A673 (cell line): ENCODE measurements around the gene RC3H2. TPM values are rescaled to one million over a fixed set of nuclear protein-coding genes. Genes with fewer than 3 reads are reported as not detected.

Experiments
- BruUV-seq: library from RNA; stranded (reverse); fragments of 400-500 nt; replicated peaks from 2 replicates; lab custom pipeline; 2021; lab: Mats Ljungman, UMichigan
- CTCF ChIA-PET: fragments of 300-600 bp; sonication (Branson Sonifier 250); formaldehyde crosslinking; loops from one replicate; lab custom pipeline; 2022; ENCODE audit warnings: antibody characterized with exemption; lab: Charles Lee
- POLR2A ChIA-PET: fragments of 300-600 bp; sonication (Branson Sonifier 250); formaldehyde crosslinking; loops from one replicate; lab custom pipeline; 2022; ENCODE audit warnings: antibody characterized with exemption; ENCODE audit not compliant: low non-redundant PET; lab: Charles Lee
- DNase-seq: peaks from one replicate; pipeline ENCODE4 v3.0.0-alpha.2; 2015; ENCODE audit warnings: low spot score
- H3K27ac ChIP-seq: fragments of 200-600 bp; sonication (generic); 2 replicates; pipeline ENCODE4 v1.5.1; 2016; ENCODE audit warnings: mixed run types, low read depth, mild to moderate bottlenecking, mixed read lengths, antibody characterized with exemption, low read length; ENCODE audit not compliant: poor library complexity, severe bottlenecking
- H3K27me3 ChIP-seq: fragments of 200-600 bp; sonication (generic); replicated peaks from 2 replicates; pipeline ENCODE4 v1.6.1; 2017; ENCODE audit warnings: mixed run types, low read depth, mild to moderate bottlenecking, mixed read lengths, antibody characterized with exemption, low read length; ENCODE audit not compliant: insufficient read depth, poor library complexity
- H3K36me3 ChIP-seq: fragments of 200-600 bp; sonication (generic); 2 replicates; pipeline ENCODE4 v1.6.1; 2016; ENCODE audit warnings: mixed run types, mild to moderate bottlenecking, mixed read lengths, antibody characterized with exemption, low read length; ENCODE audit not compliant: insufficient read depth, poor library complexity, severe bottlenecking
- H3K4me1 ChIP-seq: fragments of 200-600 bp; sonication (generic); 2 replicates; pipeline ENCODE4 v1.6.1; 2017; ENCODE audit warnings: mixed run types, mild to moderate bottlenecking, mixed read lengths, antibody characterized with exemption, low read length; ENCODE audit not compliant: insufficient read depth, poor library complexity, severe bottlenecking
- H3K4me3 ChIP-seq: fragments of 200-600 bp; sonication (generic); 2 replicates; pipeline ENCODE4 v1.5.1; 2016; ENCODE audit warnings: low read depth, mixed run types, mild to moderate bottlenecking, mixed read lengths, low read length; ENCODE audit not compliant: poor library complexity, severe bottlenecking
- H3K9me3 ChIP-seq: fragments of 200-600 bp; sonication (generic); 2 replicates; pipeline ENCODE4 v1.6.1; 2016; ENCODE audit warnings: mixed run types, low read depth, mild to moderate bottlenecking, mixed read lengths, antibody characterized with exemption, low read length; ENCODE audit not compliant: poor library complexity, severe bottlenecking
- EZH2 ChIP-seq: fragments of 200-600 bp; sonication (generic); IDR thresholded peaks from 2 replicates; pipeline ENCODE4 v1.6.1; 2017; ENCODE audit warnings: borderline replicate concordance, low read depth, mild to moderate bottlenecking, mixed read lengths, antibody characterized with exemption, low read length; ENCODE audit not compliant: poor library complexity, severe bottlenecking
- intact Hi-C: fragments of 100-400 bp; cut with micrococcal nuclease; formaldehyde crosslinking; loops from one replicate; pipeline ENCODE4 v1.10.0; 2022; ENCODE audit not compliant: unreplicated experiment
- total RNA-seq: library from RNA; stranded (reverse); gene quantifications from 2 replicates; pipeline ENCODE4 v1.2.3, GENCODE V29; 2021
- TF ChIP-seq, protein P1 (sequence below): fragments of 300-800, 200-600 bp; sonication (generic); conservative IDR thresholded peaks from 2 replicates; pipeline ENCODE4 v1.5.1; 2017; ENCODE audit warnings: low read depth, mild to moderate bottlenecking, antibody characterized with exemption, low read length, moderate library complexity, mixed read lengths

Gene RC3H2
- total RNA-seq, 1 experiment from 2014 or later: 71.1 TPM

DNA sequence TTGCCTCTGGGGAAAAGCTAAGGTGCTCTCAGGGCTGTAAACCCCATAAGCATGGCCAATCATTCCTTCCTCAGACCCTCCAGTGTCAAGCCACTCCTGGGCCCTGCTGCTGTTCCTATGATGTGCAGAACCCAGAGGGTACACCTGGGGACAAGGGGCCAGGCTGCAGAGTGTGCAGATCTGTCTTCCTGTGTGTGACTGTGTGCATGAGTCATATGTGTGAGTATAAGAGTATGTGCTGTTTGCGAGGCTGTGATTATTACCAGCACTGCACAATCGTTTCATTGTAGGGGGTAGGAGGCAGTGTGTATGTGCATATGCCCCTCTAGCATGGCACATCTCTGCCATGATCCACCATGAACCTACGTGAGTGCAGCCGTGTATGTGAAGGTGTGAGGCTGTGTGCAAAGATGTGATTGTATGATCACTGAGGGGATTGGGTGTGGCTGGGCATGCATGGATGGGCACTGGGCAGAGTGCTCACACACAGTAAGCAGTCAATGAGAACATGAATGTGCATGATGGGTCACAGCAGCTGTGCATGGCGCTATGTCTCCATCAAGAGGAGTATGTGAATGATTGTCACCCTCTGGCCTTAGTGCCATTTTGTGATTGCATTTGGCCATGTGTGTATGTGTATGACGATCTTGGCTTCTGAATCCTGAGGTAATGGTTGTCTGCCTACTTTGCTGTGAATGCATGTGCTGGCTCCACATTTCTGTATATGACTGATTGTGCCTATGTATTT lies 107.7 kb downstream of the RC3H2 start:
- no peak for DNase-seq
- no peak overlapping the region for H3K27ac ChIP-seq
- ChIA-PET CTCF (no interaction called here), POLR2A (no interaction called here)
- no peaks in the 10 kb centered on the region for H3K4me1 ChIP-seq
- BruUV-seq: no TSS peak
- TF ChIP-seq EZH2: no peak
- TF ChIP-seq, protein P1, sequence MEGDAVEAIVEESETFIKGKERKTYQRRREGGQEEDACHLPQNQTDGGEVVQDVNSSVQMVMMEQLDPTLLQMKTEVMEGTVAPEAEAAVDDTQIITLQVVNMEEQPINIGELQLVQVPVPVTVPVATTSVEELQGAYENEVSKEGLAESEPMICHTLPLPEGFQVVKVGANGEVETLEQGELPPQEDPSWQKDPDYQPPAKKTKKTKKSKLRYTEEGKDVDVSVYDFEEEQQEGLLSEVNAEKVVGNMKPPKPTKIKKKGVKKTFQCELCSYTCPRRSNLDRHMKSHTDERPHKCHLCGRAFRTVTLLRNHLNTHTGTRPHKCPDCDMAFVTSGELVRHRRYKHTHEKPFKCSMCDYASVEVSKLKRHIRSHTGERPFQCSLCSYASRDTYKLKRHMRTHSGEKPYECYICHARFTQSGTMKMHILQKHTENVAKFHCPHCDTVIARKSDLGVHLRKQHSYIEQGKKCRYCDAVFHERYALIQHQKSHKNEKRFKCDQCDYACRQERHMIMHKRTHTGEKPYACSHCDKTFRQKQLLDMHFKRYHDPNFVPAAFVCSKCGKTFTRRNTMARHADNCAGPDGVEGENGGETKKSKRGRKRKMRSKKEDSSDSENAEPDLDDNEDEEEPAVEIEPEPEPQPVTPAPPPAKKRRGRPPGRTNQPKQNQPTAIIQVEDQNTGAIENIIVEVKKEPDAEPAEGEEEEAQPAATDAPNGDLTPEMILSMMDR: no peak
- no peak overlapping the region for H3K4me3 ChIP-seq
- H3K36me3 ChIP-seq: no peaks in the 10 kb centered on the region
- H3K9me3 ChIP-seq: no peaks in the 10 kb centered on the region
- no peaks in the 10 kb centered on the region for H3K27me3 ChIP-seq
- intact Hi-C loops: no loop called here

Other genes starting within 250 kb of the RC3H2 start
- not detected in 2 replicates for gene OR1B1, start 247.7 kb downstream of the RC3H2 start, total RNA-seq
- not detected in 2 replicates for gene OR1L1, start 243.6 kb downstream of the RC3H2 start, total RNA-seq
- not detected in 2 replicates for gene OR1L3, start 230.2 kb downstream of the RC3H2 start, total RNA-seq
- gene OR1L4, start 181.4 kb downstream of the RC3H2 start, total RNA-seq: not detected in 2 replicates
- gene OR1L6, start 163.1 kb downstream of the RC3H2 start, total RNA-seq: not detected in 2 replicates
- not detected in 2 replicates for gene OR5C1, start 116.4 kb downstream of the RC3H2 start, total RNA-seq
- gene OR1K1, start 105.2 kb downstream of the RC3H2 start, total RNA-seq: not detected in 2 replicates
- 32.8 and 35.5 TPM in 2 replicates for gene PDCL, start 76.8 kb downstream of the RC3H2 start, total RNA-seq
- gene ZBTB6, start 8.0 kb upstream of the RC3H2 start, total RNA-seq: 10.4 and 10.5 TPM in 2 replicates
- 10.1 and 10.9 TPM in 2 replicates for gene ZBTB26, start 26.2 kb upstream of the RC3H2 start, total RNA-seq
- gene RABGAP1, start 35.7 kb upstream of the RC3H2 start, total RNA-seq: 64.0 and 65.8 TPM in 2 replicates
- 0.31 TPM in 1 of 2 replicates, not detected in the other for gene GPR21, start 128.3 kb upstream of the RC3H2 start, total RNA-seq